Suprapubic skin (tissue), 4 donors: ENCODE measurements around the gene SLC1A7.

Source experiments
- CTCF ChIP-seq, 2 donors: fragments of 200-600 bp in 1 of 2; fragments of 450-650 bp in 1 of 2; sonication (generic) in 1 of 2; IDR thresholded peaks; one replicate each; pipeline ENCODE4 v1.5.1; 2016 to 2019; ENCODE audit warnings: antibody characterized with exemption in 2 of 2, mild to moderate bottlenecking in 1 of 2, moderate library complexity in 1 of 2
- EP300 ChIP-seq: sonication (generic); formaldehyde crosslinking; IDR thresholded peaks from one replicate; pipeline ENCODE4 v1.6.1; 2017; ENCODE audit warnings: antibody characterized with exemption
- POLR2AphosphoS5 ChIP-seq, 3 donors: sonication (generic); formaldehyde crosslinking; IDR thresholded peaks; one replicate each; pipeline ENCODE4 v1.6.1; 2017; ENCODE audit warnings: antibody characterized with exemption in 3 of 3

DNA sequence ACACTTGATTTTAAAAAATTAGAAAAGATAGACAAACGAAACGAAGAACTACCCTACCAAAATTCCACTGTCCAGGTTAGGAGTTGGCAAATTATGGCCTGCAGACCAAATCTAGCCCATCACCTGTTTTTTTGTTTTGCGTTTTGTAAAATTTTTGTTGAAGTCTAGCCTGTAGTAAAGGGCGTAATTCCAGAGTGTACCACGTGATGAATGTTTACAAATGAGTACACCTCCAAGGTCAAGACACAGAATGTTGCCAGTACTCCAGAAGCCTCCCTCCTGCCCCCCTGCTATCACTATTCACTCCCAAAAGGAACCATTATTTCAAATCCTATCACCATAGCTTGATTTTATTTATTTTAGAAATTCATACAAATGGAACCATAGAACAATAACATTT is 97.5 kb downstream of the SLC1A7 start:
- TF ChIP-seq CTCF (IDR thresholded peaks at IDR 0.05) (no peak), POLR2AphosphoS5 (IDR thresholded peaks at IDR 0.05) (no peak), EP300 (no peak)
